Tibial nerve (tissue), 4 donors: ENCODE measurements around the gene PLCL2.

Experiments
- EP300 ChIP-seq, 2 donors: sonication (generic); formaldehyde crosslinking; IDR thresholded peaks; one replicate each; pipeline ENCODE4 v1.6.1; 2017; ENCODE audit warnings: antibody characterized with exemption in 2 of 2, mild to moderate bottlenecking in 1 of 2
- POLR2A ChIP-seq, 2 donors: fragments of 450-650 bp; IDR thresholded peaks; one replicate each; pipeline ENCODE4 v1.6.1; 2017; ENCODE audit warnings: antibody characterized with exemption in 2 of 2, mild to moderate bottlenecking in 2 of 2, moderate library complexity in 2 of 2
- TF ChIP-seq, protein P1 (sequence below), 5 experiments: fragments of 200-600 bp in 3 of 5; fragments of 450-650 bp in 2 of 5; sonication (generic) in 3 of 5; IDR thresholded peaks; one replicate each; pipeline ENCODE4 v1.5.1; 2016 to 2019; ENCODE audit warnings: antibody characterized with exemption in 5 of 5, mild to moderate bottlenecking in 3 of 5, moderate library complexity in 2 of 5

DNA sequence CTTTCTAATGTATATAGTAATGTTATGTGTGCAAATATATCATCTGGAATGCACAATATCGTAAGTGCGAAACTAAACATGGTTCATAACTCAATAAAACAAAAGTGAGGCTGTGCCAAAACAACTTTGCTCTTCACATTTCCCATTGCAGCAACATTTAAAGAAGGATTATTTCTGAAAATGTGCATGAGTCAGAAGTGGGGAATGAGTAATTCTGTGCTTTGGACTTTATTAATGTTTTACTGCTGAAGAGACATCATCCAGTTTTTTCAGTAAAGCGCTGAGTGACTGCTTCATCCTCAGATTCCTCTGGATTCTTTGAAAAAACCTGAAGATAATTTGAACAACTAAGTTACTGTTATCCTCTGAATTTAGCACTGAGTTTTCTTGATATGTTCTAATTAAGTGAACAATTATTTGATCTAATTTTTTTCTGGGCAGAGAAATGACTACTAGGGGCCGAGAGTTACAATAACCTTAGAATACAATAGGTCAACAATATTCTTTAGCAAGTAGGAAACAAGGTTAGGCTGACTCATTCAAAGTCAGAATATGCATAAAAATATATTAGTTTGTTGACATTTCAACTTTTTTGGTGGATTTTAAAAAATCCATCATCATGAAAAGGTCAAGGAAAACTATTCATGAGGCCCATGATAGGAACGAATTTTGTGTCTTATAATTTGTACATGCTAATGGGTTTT is 20.0 kb upstream of the PLCL2 start:
- TF ChIP-seq, protein P1, sequence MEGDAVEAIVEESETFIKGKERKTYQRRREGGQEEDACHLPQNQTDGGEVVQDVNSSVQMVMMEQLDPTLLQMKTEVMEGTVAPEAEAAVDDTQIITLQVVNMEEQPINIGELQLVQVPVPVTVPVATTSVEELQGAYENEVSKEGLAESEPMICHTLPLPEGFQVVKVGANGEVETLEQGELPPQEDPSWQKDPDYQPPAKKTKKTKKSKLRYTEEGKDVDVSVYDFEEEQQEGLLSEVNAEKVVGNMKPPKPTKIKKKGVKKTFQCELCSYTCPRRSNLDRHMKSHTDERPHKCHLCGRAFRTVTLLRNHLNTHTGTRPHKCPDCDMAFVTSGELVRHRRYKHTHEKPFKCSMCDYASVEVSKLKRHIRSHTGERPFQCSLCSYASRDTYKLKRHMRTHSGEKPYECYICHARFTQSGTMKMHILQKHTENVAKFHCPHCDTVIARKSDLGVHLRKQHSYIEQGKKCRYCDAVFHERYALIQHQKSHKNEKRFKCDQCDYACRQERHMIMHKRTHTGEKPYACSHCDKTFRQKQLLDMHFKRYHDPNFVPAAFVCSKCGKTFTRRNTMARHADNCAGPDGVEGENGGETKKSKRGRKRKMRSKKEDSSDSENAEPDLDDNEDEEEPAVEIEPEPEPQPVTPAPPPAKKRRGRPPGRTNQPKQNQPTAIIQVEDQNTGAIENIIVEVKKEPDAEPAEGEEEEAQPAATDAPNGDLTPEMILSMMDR (IDR thresholded peaks at IDR 0.05): no peak
- no peak for TF ChIP-seq EP300 (IDR thresholded peaks at IDR 0.05)
- TF ChIP-seq POLR2A (IDR thresholded peaks at IDR 0.05): no peak
